Measurements from ENCODE around the gene GRAMD2B. TPM values are rescaled to one million over a fixed set of nuclear protein-coding genes. Genes with fewer than 3 reads are reported as not detected.

Gene GRAMD2B
- total RNA-seq, 2 donors from 2014 or later = 8.3 to 11.7 TPM

DNA sequence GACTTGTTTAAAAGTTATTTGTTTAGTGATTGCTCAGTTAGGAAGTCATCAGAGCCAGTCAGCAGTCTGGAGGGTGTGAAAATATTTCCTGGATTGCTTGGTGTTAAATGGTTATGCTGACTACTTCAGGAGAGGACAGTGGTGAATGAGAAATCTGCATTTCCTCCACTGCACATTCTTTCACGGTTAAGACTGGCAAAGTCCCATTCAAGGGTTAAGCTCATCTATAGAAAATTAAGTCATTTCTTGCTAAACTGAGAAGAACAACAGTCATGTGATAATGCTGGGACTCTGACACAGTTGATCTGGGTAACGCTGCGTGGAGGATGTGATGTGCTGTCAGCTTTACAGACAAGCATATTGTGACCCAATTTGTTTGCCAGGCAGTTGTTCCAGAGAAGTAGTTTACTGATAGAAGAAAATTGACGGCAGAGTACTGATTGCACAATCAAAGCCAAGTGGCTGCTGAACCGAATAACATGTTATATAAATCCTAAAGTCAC is 80.4 kb downstream of the GRAMD2B start:
- H3K27me3 Mint-ChIP-seq = no peaks in the 10 kb centered on the region
- no peak overlapping the region for H3K4me3 Mint-ChIP-seq
- no peaks in the 10 kb centered on the region for H3K36me3 Mint-ChIP-seq (ENCODE audit: low read depth)
- H3K27ac Mint-ChIP-seq = peak overlapping the region; percentile 51
- ATAC-seq (peak; percentile 83), DNase-seq (no peak)
- H3K4me1 Mint-ChIP-seq = peaks cover 25% of the 10 kb centered on the region
- H3K9me3 ChIP-seq (ENCODE audit: control insufficient read depth, low read length, poor library complexity, severe bottlenecking) = no peaks in the 10 kb centered on the region

DNA sequence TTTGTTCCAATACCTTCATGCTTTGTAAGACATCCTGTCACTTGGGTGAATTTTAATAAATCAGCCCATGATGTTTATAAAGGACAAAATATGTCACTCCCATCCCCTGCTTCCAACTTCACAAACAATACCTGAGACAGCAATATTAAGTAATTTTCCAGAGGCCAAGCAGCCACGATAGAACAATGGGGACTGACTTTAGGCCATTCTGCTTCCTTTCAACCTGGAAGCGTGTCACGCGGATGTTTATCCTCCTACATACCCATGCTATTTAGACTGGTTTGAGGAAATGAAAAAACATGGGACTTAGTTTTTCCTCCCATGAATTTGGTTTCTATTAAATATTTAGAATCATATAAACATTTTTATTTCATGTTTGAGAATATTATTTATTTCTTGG is 82.9 kb downstream of the GRAMD2B start:
- Mint-ChIP-seq H3K36me3 (ENCODE audit: low read depth) (no peaks in the 10 kb centered on the region), H3K27me3 (no peaks in the 10 kb centered on the region), H3K4me1 (peaks cover 22% of the 10 kb centered on the region), H3K4me3 (no peak overlapping the region), H3K27ac (no peak overlapping the region)
- no peaks in the 10 kb centered on the region for H3K9me3 ChIP-seq (ENCODE audit: control insufficient read depth, low read length, poor library complexity, severe bottlenecking)
- ATAC-seq = no peak
- no peak for DNase-seq

DNA sequence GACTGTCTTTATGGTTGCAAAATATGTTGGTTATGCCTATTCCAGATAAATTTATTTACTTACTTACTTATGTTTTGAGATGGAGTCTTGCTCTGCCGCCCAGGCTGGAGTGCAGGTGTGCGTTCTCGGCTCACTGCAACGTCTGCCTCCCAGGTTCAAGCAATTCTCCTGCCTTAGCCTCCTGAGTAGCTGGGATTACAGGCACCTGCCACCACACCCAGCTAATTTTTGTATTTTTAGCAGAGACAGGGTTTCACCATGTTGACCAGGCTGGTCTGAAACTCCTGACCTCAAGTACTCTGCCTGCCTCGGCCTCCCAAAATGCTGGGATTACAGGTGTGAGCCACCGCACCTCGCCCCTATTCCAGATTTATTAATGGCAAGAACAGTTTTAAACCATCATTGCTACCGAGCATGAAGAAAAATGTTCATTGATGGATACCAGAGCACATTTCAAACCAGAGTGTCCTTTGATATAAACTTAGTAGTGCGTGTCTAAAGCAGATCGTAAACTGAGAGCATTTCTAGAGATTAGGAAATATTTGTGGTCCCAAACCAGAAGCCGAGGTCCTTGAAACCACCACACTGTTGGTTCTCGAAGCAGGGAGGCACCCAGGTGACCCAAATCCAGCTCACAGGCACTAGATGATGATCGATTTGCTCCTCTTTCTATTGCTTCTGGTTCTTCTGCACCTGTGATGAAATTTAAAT is 85.2 kb downstream of the GRAMD2B start:
- Mint-ChIP-seq H3K36me3 (ENCODE audit: low read depth) (no peaks in the 10 kb centered on the region), H3K4me3 (peak overlapping the region; percentile 71), H3K4me1 (peaks cover 22% of the 10 kb centered on the region), H3K27me3 (no peaks in the 10 kb centered on the region), H3K27ac (peak overlapping the region; percentile 93)
- DNase-seq = no peak
- H3K9me3 ChIP-seq (ENCODE audit: control insufficient read depth, low read length, poor library complexity, severe bottlenecking) = no peaks in the 10 kb centered on the region
- peak; percentile 59 for ATAC-seq

DNA sequence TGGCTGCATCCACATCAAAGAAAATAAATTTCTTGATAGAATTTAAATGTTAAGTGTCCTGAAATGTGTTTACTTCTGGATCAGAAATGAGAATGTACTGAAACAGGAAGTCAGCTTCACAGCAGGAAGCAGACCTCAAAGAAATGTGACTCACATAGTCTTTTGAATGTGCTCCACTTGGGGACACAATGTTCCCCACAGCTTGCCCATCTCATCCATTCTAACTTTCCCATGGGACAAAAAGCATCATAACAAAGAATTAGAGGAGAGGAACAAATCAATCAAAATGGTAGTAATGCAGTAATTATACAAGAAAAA is 85.7 kb downstream of the GRAMD2B start:
- DNase-seq (no peak), ATAC-seq (peak; percentile 82)
- H3K36me3 Mint-ChIP-seq (ENCODE audit: low read depth) = no peaks in the 10 kb centered on the region
- peak overlapping the region; percentile 71 for H3K4me3 Mint-ChIP-seq
- H3K27ac Mint-ChIP-seq = peak overlapping the region; percentile 93
- H3K27me3 Mint-ChIP-seq = no peaks in the 10 kb centered on the region
- no peaks in the 10 kb centered on the region for H3K9me3 ChIP-seq (ENCODE audit: control insufficient read depth, low read length, poor library complexity, severe bottlenecking)
- H3K4me1 Mint-ChIP-seq = peaks cover 18% of the 10 kb centered on the region

DNA sequence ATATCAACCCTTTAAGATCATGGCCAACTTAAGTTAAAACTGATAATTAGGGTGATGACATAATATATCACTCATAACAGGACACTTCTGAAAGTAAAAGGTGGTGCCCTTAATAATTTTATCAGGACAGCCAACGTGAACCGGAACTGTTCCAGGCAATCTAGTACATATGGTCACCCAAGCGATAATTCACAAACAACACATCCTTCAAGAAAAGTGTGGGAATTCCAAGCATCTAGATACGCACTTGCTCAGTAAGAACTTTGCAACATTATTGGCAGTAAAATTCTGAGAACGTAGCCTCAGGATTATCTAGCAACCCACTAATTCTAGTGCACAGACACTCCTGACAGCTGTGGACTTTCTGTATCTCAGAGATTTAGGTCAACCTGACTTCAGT is 86.1 kb downstream of the GRAMD2B start:
- no peaks in the 10 kb centered on the region for H3K36me3 Mint-ChIP-seq (ENCODE audit: low read depth)

DNA sequence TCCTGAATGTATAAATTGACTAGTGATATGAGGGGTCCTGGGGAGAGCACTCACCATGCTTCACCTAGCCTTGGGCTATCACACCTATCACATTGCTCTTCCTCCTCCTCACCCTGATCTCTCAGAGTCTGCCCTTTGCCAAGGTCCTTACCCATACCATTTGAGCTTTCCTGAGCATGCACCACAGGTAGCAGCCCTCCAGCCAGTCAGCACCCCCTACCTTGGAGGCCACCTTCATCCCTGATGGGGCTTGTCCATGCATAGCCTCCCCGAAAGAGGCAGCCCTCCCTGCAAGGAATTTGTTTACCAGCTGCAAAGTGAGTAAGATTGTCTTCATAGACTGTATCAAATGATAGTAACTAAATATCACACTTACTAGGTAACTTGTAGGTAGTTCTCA is 88.8 kb downstream of the GRAMD2B start:
- DNase-seq (no peak), ATAC-seq (no peak)
- H3K36me3 Mint-ChIP-seq (ENCODE audit: low read depth) = no peaks in the 10 kb centered on the region
- H3K27ac Mint-ChIP-seq = no peak overlapping the region
- no peaks in the 10 kb centered on the region for H3K27me3 Mint-ChIP-seq
- H3K9me3 ChIP-seq (ENCODE audit: control insufficient read depth, low read length, poor library complexity, severe bottlenecking) = no peaks in the 10 kb centered on the region
- H3K4me1 Mint-ChIP-seq = peaks cover 18% of the 10 kb centered on the region
- H3K4me3 Mint-ChIP-seq = no peak overlapping the region

More for the DNA sequence above, 86.1 kb downstream of the GRAMD2B start:
- peak overlapping the region; percentile 93 for H3K27ac Mint-ChIP-seq
- peaks cover 18% of the 10 kb centered on the region for H3K4me1 Mint-ChIP-seq
- no peak overlapping the region for H3K4me3 Mint-ChIP-seq
- no peaks in the 10 kb centered on the region for H3K27me3 Mint-ChIP-seq
- no peaks in the 10 kb centered on the region for H3K9me3 ChIP-seq (ENCODE audit: control insufficient read depth, low read length, poor library complexity, severe bottlenecking)
- DNase-seq (no peak), ATAC-seq (no peak)

DNA sequence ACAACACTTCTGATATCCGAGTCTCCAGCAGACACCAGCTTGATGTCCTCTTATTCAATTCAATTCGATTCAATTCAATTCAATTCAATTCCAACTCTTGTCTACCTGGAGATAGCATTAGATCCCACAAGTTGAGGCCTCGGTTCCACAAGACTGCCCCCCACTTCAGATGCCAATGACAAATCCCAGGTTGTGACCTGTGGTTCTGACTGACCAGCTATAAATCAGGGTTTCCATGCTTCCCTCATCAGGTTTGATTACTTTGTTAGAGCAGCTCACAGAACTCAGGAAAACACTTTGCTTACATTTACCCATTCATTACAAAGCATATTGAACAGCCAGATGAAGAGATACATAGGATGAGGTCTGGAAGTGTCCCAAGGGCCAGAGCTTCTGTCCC is 89.2 kb downstream of the GRAMD2B start:
- no peak overlapping the region for H3K27ac Mint-ChIP-seq
- ATAC-seq = no peak
- H3K4me1 Mint-ChIP-seq = peaks cover 18% of the 10 kb centered on the region

DNA sequence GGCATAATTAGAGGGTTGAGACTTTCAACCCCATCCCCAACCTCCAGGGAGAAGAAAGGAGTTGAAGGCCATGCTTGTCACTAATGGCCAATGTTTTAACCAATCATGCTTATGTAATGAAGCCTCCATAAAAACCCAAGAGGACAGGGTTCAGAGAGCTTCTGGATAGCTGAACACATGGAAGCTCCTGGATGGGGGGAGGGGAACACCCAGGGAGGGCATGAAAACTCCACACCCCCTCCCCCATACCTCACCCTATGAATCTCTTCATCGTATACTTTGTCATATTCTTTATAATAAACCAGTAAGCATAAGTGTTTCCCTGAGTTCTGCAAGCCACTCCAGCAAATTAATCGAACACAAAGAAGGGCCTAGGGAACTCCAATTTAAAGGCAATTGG is 90.1 kb downstream of the GRAMD2B start:
- DNase-seq (no peak), ATAC-seq (no peak)
- Mint-ChIP-seq H3K4me1 (peaks cover 14% of the 10 kb centered on the region), H3K36me3 (ENCODE audit: low read depth) (no peaks in the 10 kb centered on the region), H3K27me3 (no peaks in the 10 kb centered on the region), H3K4me3 (no peak overlapping the region), H3K27ac (no peak overlapping the region)
- H3K9me3 ChIP-seq (ENCODE audit: control insufficient read depth, low read length, poor library complexity, severe bottlenecking) = no peaks in the 10 kb centered on the region

More for the DNA sequence above, 89.2 kb downstream of the GRAMD2B start:
- Mint-ChIP-seq H3K27me3 (no peaks in the 10 kb centered on the region), H3K4me3 (no peak overlapping the region), H3K36me3 (ENCODE audit: low read depth) (no peaks in the 10 kb centered on the region)
- no peak for DNase-seq
- H3K9me3 ChIP-seq (ENCODE audit: control insufficient read depth, low read length, poor library complexity, severe bottlenecking) = no peaks in the 10 kb centered on the region

DNA sequence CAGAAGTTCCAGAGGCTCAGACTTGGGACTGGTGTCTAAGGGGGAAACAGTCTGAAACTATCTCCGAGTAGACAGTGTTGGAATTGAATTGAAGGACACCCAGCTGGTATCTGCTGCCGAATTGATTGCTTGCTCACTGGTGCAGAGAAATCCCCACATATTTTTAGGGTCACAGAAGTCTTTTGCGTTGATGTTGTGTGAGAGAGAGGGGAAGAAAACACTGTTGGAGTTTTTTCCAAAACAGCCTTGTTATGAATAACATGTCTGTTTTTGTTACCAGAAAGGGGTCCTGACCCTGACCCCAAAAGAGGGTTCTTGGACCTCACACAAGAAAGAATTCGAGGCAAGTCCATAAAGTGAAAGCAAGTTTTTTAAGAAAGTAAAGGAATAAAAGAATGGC is 90.5 kb downstream of the GRAMD2B start:
- DNase-seq (no peak), ATAC-seq (no peak)
- Mint-ChIP-seq H3K27ac (no peak overlapping the region), H3K4me3 (no peak overlapping the region), H3K4me1 (peaks cover 11% of the 10 kb centered on the region), H3K36me3 (ENCODE audit: low read depth) (no peaks in the 10 kb centered on the region), H3K27me3 (no peaks in the 10 kb centered on the region)
- no peaks in the 10 kb centered on the region for H3K9me3 ChIP-seq (ENCODE audit: control insufficient read depth, low read length, poor library complexity, severe bottlenecking)

DNA sequence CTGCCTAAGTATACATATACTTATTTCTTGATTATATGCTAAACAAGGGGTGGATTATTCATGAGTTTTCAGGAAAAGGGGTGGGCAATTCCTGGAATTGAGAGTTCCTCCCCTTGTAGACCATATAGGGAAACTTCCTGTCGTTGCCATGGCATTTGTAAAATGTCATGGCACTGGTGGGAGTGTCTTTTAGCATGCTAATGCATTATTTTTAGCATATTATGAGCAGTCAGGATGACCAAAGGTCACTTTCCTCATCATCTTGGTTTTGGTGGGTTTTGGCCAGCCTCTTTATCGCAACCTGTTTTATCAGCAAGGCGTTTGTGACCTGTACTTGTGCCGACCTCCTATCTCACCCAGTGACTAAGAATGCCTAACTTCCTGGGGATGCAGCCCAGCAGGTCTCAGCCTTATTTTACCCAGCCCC is 90.9 kb downstream of the GRAMD2B start:
- no peaks in the 10 kb centered on the region for H3K36me3 Mint-ChIP-seq (ENCODE audit: low read depth)
- H3K27ac Mint-ChIP-seq = no peak overlapping the region
- H3K27me3 Mint-ChIP-seq = no peaks in the 10 kb centered on the region
- ATAC-seq = no peak
- DNase-seq = no peak
- no peak overlapping the region for H3K4me3 Mint-ChIP-seq
- H3K9me3 ChIP-seq (ENCODE audit: control insufficient read depth, low read length, poor library complexity, severe bottlenecking) = no peaks in the 10 kb centered on the region
- peaks cover 6% of the 10 kb centered on the region for H3K4me1 Mint-ChIP-seq

DNA sequence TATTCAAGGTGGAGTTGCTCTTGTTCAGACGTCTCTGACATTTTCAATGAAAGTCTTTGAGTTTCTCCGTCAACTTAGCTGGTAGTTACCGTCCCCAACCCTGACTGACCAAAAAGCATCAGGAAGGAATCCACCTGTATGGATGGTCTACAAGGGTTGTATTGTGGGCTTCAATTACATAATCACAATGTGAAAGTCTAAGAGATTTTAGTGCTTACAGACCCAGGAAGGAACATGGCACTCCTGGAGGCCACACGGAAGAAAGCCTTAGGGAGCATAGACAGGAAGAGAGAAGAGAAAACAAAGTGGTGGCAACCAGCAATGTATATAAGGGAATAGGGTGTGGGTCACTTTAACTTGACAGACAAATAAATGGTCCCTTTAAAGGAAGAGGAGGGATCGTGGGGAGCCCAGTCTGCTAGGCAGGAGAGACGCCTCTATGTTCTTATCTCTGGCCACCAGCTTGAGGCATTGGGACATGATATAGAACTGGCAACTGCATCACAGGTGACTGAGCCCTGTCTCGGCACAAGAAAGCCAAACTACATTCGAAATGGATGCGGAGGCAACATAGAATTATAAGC is 91.4 kb downstream of the GRAMD2B start:
- Mint-ChIP-seq H3K27ac (no peak overlapping the region), H3K4me3 (no peak overlapping the region), H3K27me3 (no peaks in the 10 kb centered on the region), H3K4me1 (peaks cover 4% of the 10 kb centered on the region), H3K36me3 (ENCODE audit: low read depth) (no peaks in the 10 kb centered on the region)
- H3K9me3 ChIP-seq (ENCODE audit: control insufficient read depth, low read length, poor library complexity, severe bottlenecking) = no peaks in the 10 kb centered on the region
- ATAC-seq = no peak
- DNase-seq = no peak

DNA sequence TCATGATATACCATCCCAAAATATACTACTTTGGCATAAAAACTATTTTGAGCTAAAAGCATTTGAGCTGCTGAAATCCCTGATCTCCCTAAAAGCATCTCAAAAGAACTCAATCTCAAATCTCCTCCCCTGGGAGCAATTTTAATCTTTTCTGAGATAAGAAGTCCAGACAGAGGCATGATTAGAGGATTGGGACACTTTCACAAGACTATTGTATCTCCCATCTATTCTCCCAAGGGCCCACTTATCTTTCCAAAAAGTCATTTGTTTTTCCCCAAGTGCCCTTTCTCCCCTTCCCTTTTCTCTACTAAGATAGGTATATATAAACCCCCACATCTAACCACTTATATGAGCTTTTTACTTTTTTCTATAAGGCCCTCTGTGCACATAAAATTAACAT is 92.1 kb downstream of the GRAMD2B start:
- Mint-ChIP-seq H3K27me3 (no peaks in the 10 kb centered on the region), H3K27ac (no peak overlapping the region), H3K36me3 (ENCODE audit: low read depth) (no peaks in the 10 kb centered on the region), H3K4me3 (no peak overlapping the region), H3K4me1 (peaks cover 4% of the 10 kb centered on the region)
- ATAC-seq (no peak), DNase-seq (no peak)
- no peaks in the 10 kb centered on the region for H3K9me3 ChIP-seq (ENCODE audit: control insufficient read depth, low read length, poor library complexity, severe bottlenecking)

DNA sequence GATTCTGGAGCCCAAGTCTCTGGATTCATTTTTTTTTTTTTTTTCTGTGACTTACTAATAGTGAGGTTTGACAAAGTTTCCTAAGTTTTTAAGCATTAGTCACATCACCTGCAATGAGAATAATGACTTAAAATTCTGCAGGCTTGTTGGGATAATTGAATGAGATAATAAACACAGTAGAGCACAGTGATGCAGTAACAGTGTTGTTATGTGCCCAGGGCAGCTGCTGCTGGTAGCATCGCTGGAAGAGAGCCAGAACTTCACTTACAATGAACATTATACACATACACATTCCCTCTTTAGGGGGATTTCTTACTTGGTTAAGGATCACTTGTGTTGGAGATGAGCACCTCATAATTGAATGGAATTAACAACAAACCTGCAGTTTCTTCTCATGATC is 92.9 kb downstream of the GRAMD2B start:
- no peak for ATAC-seq
- DNase-seq = no peak
- peaks cover 2% of the 10 kb centered on the region for H3K4me1 Mint-ChIP-seq
- no peaks in the 10 kb centered on the region for H3K27me3 Mint-ChIP-seq
- H3K4me3 Mint-ChIP-seq = no peak overlapping the region
- no peaks in the 10 kb centered on the region for H3K9me3 ChIP-seq (ENCODE audit: control insufficient read depth, low read length, poor library complexity, severe bottlenecking)
- H3K27ac Mint-ChIP-seq = no peak overlapping the region
- H3K36me3 Mint-ChIP-seq (ENCODE audit: low read depth) = no peaks in the 10 kb centered on the region

DNA sequence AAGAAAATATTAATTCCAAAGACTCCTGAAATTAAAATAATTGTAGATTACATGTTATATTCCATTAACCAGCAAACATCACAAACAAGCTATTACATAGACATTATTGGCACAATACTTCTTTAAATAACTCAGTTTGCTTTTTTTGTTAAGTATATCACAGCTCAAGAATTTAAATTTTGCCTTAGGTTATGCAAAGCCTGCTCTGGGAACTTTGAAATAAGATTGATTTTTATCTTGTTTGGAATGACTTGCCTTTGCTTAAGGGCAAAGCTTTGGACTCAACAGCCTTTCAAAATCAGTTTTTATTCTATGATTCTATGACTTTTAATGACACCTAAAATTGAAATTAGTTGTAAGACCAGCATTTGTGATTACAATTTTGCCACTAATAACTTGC is 93.6 kb downstream of the GRAMD2B start:
- ATAC-seq (no peak), DNase-seq (no peak)
- Mint-ChIP-seq H3K4me1 (peaks cover 2% of the 10 kb centered on the region), H3K4me3 (no peak overlapping the region), H3K27ac (no peak overlapping the region), H3K27me3 (no peaks in the 10 kb centered on the region), H3K36me3 (ENCODE audit: low read depth) (no peaks in the 10 kb centered on the region)
- H3K9me3 ChIP-seq (ENCODE audit: control insufficient read depth, low read length, poor library complexity, severe bottlenecking) = no peaks in the 10 kb centered on the region
